ENCODE results near the gene EPHA5.

EPHA5 gene

GRCh38 chr4:65472531-65472930 lies 197.8 kb downstream of the EPHA5 start:
- no peak for DNase-seq

GRCh38 chr4:65467068-65467680 lies 203.1 kb downstream of the EPHA5 start:
- DNase-seq, result no peak

GRCh38 chr4:65461781-65462180 lies 208.5 kb downstream of the EPHA5 start:
- no peak for DNase-seq

- no peak for DNase-seq
Observed at GRCh38 chr4:65457011-65457410, 213.3 kb downstream of the EPHA5 start.

GRCh38 chr4:65456579-65456978 lies 213.7 kb downstream of the EPHA5 start:
- DNase-seq, result no peak

DNA sequence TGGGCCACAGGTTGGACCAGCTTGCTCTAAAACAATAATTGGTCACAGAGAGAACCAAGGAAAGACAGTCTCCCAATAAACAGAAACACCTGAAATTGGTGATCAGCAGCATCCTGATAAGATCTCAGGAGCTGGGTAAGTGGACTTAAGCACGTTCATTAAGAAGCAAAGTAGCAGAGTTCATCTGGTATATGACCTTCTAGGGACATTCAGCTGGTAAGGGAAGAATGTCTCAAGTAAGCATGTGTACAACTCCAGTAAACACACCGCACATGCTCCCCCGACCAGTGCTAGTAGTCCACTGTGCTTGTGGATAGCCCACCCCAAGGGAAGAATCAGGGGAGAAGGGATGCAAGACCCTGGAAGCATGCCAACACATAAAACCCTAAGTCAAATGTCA lies 216.9 kb downstream of the EPHA5 start:
- DNase-seq, result no peak

DNA sequence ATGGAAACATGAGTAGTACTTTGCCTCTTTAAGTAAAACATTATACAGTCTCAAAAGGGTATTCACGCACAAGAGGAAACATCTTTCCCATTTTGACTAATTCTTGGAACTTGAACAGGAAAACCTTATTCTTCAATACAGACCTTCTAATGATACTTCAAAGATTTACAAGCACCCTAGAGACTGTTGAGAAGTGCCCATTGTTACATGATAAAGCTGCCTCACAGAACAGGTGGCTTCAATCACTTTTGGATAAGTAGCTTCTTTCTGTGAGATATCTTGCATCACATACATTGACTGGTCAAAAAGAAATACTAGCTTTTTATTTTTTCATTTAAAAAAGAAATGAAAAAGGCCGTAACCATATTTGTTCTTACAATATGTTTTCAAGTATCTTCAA lies 219.4 kb downstream of the EPHA5 start:
- DNase-seq, result no peak

DNA sequence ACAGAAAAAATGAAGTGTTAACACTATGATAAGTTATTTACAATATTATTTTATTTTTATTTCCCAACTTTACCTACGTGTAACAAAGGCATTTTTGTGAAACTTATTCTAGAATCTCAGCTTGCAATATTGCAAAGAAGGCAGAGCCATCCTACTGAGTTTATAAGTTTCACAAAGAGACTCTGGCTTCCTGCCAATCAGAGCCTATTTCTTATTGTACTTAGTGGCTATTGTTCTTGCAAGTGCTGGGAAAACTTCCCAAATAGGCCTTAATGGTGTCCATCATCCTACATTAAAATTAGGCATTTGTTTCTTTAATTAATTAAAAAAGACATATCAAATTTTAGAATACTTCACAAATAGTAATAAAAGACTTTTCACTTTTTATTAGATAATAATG lies 233.2 kb downstream of the EPHA5 start:
- no peak for DNase-seq

DNA sequence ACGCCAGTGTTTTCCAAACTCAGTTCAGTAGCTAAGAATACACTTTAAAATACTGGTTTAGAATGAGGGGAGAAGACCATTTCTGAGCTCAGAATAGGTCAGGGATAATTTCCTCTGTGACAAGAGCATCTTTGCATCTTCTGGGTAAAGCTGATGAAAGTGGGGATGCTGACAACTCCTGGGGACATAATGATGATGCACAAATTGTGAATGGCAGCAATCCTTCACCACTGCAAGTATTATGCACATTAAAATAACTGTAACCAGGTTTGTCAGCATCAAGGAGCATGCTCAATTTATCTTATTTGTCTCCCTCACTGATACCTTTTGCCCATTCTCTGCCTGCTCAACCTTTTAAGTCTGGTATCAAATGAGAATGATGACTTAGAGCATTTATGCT lies 248.2 kb downstream of the EPHA5 start:
- no peak for DNase-seq

GRCh38 chr4:65420036-65420435 lies 250.3 kb downstream of the EPHA5 start:
- no peak for DNase-seq

DNA sequence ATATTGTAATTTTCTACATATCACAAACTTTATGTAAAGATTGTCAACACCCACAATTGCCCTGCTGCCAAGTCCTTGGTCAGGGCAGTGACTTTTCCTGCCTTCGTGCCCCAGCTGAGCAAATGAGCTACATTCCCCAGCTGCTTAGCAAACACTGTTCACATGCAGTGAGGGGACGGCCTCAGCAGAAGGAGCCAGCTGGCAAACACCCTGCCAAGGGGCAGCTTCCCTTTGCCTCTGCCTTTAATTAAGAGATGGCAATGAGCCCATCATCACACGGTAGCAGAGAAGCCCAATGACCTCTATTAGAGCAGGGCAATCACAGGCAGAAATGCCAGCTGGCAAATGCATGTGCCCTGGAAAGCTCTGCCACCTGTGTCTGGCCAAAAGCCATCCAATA lies 253.4 kb downstream of the EPHA5 start:
- no peak for DNase-seq

GRCh38 chr4:65407483-65407882 lies 262.8 kb downstream of the EPHA5 start:
- no peak for DNase-seq

GRCh38 chr4:65401083-65401482 lies 269.2 kb downstream of the EPHA5 start:
- no peak for DNase-seq

DNA sequence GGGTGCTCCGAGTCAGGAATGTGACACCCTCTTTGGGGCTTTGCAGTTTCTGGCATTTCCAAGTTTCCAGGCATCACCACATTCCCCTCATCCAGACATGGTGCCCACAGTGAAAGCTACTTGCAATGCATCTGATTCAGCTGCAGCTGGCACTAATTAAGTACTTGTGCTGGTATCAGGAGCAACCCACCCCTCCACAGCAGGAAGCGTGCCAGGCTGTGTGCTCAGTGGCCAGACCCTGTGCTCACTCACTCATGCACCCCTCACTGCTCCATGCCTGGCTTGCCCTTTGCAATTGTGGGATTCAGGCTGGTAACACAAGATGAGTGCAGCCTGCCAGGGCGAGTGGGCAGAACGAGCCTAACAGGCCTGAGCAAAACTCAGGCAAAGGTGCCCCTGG lies 271.2 kb downstream of the EPHA5 start:
- no peak for DNase-seq

GRCh38 chr4:65393078-65393477 lies 277.2 kb downstream of the EPHA5 start:
- no peak for DNase-seq

- no peak for DNase-seq
Observed at GRCh38 chr4:65392488-65392887, 277.8 kb downstream of the EPHA5 start.

DNA sequence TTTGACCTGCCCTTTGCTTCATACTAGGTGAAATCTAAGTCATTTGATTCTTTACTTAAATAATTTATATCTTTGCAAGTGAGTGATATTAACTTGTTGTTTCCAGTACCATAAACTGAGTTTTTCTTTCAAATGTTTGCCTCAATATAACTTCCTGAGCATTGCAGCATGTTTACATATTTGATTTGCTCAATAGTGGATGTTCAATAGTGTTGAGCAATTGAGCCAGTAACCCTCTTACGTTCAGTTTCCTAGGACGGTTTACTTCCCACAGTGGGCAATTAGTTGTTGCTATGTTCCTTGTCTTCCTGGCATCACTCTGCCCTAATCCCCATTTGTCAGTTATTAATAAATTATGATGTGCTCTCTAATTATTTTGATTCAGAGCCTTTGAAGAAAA lies 278.5 kb downstream of the EPHA5 start:
- no peak for DNase-seq

DNA sequence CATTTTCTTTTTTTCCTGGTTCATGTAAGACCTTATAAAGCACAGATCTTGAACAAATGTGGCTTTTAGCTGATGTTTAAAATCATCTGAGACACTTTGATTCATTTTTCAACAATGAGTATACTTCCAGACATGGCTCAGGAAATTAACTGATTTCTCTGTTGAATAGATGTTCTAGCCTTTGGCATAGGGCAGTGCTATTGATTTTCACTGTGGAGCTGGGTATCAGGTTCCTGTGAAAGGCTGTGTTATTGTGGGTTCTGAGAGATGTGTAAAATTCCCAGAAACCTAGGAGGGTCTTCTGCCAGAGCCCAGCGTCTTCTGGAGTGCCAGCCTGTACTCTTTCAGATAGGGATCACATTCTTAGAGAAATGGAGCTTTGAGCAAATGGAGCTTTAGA lies 278.9 kb downstream of the EPHA5 start:
- no peak for DNase-seq

GRCh38 chr4:65386927-65387326 lies 283.4 kb downstream of the EPHA5 start:
- no peak for DNase-seq

DNA sequence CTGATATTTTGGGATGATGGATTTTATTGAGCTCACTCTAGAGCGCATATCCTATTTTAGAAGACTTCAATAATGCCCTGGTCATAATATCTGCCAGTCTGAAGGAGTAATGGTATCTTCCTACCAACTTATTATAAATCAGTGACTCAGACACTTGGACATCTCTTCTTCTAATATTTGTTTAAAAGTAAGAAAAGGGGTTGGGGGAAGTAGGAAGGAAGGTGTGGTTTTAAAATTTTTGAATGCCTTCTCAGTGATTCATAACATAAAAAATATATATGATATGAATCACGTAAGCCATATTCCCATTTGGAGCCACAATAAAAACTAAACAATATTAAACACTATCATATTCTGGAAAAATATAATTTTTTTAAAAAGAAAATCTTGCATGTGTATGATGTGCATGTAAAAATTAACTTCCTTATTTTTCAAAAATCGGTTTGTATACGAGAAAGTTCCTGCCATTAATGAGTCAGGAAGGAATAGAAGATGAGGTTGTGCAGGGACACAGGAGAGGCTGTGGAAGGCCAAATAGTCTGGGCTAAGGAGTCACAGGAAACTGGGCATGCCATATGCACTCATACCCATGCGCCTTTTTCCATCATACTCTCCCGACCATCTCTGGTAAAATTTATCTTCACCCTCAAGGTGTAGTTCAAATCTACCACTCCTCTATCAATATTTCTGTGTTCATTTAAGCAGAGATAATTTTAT lies 286.5 kb downstream of the EPHA5 start:
- no peak for DNase-seq

- no peak for DNase-seq
Observed at GRCh38 chr4:65381648-65382047, 288.6 kb downstream of the EPHA5 start.

- DNase-seq, result no peak
Observed at GRCh38 chr4:65370709-65371108, 299.6 kb downstream of the EPHA5 start.

GRCh38 chr4:65367306-65367705 lies 303.0 kb downstream of the EPHA5 start:
- no peak for DNase-seq

- no peak for DNase-seq
Observed at GRCh38 chr4:65358914-65359313, 311.4 kb downstream of the EPHA5 start.

DNA sequence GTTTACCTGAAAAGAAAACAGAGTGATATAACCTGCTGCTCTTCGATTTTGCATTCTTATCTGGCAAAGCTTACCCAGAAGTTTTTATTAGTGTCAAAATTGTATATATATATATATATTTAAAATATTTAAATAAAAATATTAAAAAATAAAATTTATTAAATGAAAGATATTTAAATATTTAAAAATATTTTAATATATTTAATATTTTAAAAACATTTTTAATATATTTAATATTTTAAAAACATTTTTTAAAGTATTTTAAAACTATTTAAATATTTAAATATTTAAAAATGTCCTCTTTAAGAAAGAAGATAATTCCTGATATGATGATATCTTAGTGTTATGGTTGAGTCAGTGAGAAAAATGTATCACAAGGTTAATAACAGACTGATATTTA lies 317.2 kb downstream of the EPHA5 start:
- DNase-seq, result no peak

All from CD4-positive, alpha-beta T cell treated with Interleukin-15 for 1 hour (primary cell).